Activated CD8-positive, alpha-beta memory T cell treated with anti-CD3 and anti-CD28 coated beads, Interleukin-2, amount 50 U/mL, for 24 hours (primary cell): ENCODE data around the gene PNKP.

Source experiments
- DNase-seq: peaks from one replicate; pipeline ENCODE4 v3.0.0-alpha.2; 2020; ENCODE audit errors: extremely low read depth

PNKP gene

DNA sequence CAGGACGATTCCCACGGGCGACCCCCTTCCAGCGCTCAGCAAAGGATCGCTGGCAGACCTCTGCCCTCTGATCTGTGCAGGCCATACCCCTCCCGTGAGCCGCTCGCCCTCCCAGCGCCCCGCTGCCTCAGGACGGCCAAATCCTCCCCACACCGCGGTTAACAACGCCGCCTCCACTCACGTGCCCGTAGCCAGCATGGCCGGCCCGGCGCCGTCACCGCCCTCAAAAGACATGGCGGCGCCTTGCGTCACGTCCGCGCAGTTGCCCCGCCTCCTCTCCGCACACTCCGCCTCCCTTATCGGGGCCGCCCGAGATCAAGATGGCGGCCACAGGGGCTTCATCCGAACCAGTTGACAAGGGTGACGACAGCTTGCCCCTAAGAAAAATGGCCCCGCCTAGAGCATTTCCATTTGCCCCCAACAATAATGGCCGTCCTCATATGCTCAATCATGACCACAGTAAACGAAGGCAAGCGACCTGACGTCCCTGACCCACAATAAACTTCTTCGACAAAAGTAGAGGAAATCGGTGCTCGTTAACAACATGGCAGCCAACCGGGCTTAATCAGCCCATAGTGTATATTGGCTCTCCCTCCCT lies 9.1 kb upstream of the PNKP start:
- DNase-seq, result peak; percentile 91

DNA sequence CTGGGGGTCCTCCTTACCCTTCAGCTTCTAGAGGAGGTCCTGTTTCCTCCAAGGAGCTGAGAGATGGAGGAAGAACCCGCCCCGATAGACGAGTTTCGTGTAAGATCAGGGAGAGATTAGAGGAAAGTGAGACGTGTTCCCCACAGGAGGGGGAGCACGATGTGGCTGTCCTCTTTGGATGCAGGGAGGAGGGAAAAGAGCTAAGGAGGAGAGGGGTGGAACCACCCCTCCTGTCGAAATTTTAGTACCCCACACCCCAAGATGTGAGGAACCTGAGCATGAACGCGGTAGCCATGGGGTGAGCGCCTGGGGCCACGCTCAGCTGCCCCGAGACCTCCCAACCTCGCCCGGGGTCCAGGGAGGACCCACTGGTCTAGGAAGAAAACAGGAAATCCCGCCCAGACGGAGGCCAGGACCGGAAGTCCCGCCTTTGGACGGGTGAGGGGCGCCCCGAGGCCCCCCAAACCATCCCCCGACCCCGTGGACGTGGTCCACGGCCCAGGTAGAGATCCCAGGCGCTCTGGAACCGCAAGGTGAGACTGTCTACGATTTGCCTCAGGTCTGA lies 8.6 kb upstream of the PNKP start:
- DNase-seq, result no peak

- no peak for DNase-seq
Observed at GRCh38 chr19:49875177-49875576, 7.8 kb upstream of the PNKP start.

DNA sequence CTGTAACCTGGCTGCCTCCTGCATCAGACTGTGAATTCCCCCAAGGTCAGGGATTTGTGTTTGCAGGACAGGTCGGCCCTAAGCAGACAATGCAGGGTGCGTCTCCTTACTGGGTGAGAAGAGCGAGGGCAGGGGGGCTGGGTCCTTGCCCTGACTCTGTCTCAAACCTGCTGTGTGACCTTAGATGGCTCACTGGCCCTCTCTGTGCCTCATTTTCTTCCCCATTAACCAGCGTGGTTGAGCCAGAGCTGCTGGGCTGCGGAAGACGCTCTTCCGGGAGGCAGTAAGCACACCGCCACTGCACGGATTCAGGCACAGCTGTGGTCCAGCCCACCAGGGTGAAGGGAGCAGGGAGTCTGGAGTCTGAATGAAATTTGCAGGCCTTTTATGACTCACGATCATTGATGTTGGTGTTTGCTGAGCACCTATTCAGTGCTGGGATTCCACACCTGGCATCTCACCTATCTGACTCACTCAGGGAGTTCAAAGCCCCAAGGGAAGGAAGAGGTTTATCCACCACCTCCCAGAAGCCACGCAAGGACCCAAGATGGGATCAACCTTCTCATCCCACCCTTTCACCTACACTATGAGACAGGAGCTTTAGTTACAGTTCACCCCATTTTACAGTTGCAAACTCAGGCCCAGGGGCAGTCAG lies 7.3 kb upstream of the PNKP start:
- DNase-seq, result no peak

GRCh38 chr19:49873834-49874233 lies 6.5 kb upstream of the PNKP start:
- no peak for DNase-seq

DNA sequence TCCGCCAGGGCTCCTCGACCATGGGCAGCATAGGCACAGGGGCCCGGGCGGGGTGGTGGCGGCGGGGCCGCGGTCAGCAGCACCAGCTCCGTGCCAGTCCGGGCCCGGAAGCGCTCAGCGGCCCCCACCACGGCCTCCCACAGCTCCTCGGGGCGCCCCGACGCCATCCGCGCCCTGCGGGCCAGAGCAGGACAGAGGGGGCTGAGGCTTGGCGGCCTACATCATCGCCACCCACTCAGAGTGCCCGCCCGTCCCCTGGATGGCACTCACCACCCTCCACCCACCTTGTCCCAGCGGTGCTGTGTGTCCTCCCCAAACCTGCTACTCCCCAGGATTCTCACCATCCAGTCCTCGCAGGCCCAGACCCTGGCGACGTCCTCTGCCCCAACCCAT lies 5.7 kb upstream of the PNKP start:
- no peak for DNase-seq

DNA sequence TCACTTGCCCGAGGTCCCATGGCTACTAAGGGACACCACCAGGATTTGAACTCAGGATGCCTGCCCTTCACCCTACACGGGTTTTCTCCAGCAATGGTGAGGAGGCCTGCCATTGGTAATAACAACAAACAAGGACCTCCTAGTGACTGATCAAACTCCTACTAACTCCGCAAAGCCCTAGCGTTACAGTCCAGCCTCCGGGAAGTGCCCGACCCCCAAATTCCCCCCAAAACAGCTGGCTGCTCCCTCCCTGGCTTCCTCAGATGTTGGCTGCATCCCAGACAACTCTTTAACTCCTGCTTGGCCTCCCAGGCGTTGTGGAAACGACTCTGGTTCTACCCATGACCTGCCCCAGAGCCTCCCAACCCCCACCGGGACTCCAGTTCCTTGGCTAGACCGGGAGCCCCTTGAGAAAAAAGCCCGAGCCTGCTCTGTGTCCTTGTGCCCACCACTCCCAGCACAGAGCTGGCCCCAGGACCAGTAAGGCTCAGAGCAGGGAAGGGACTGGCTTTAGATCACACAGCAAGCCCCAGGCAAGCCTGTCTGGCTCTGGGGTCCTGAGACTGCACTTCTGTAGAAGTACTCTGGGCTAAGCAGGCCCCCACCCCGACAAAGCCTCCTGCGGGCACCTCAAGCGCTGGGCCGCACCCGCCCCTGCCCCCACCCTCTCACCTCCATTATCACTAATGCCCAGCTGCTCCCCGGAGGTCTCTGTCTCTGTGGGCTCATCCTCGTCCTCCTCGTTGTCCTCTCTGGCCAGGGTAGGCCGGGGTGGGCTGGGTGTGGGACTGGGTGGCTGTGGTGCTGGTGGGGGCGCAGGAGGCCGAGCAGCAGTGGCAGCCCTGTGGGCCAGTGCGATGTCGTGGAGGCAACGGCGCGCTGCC lies 5.1 kb upstream of the PNKP start:
- no peak for DNase-seq

DNA sequence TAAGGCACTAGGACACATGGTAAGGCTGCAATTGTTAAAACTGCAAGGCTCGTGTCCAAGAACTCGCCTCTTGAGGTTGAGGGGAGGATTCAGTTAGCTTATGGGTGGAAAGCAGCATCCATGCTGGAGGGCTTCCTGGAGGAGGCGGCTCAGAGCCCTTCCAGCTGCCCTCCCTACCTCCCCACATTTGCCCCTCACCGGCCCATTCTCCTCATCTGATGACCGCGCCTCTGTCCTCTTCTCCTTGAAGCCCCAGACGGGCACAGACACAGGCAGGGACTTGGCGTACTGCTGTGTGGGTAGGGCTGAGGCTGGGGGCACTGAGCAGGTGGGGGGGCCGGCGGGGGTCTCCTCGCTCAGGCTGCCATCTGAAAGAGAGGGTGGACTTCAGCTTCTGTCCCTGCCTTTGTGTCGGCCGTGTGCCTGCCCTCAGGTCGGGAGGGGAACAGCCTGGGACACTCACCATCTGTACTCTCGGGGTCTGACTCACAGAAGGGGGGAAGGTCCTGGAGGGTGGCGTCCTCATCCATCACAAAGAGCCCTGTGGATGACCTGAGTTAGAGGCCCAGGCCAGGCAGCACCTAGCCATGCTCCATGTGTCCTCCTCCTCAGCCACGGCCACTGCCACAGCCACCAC lies 4.1 kb upstream of the PNKP start:
- no peak for DNase-seq

DNA sequence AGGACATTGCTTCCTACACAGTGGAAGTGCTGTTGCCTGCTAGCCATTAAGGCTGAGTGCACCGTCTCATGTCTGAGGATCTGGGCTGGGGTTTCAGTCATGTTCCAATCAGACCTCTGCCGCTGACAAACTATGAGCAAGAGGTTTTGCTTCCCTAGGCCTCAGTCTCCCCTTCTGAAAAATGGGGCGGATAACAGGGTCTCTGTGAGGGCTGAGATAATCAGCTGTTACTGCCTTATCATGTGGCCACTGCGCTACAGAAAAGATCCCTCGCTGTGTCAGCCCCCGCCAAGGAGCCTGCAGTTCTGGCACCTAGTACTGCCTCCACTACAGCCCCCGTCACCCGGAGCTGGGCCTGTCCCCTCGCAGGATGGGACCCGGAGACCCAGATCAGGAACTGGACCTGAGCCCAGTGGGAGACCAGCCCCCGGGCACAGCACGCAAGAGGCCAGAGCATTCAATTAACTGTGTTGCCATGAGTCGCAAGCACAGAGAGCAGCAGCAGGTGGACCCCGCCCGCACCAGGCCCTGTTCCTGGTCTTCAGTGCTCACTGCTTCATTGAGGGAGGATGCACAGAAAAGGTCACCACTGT lies 3.0 kb upstream of the PNKP start:
- no peak for DNase-seq

DNA sequence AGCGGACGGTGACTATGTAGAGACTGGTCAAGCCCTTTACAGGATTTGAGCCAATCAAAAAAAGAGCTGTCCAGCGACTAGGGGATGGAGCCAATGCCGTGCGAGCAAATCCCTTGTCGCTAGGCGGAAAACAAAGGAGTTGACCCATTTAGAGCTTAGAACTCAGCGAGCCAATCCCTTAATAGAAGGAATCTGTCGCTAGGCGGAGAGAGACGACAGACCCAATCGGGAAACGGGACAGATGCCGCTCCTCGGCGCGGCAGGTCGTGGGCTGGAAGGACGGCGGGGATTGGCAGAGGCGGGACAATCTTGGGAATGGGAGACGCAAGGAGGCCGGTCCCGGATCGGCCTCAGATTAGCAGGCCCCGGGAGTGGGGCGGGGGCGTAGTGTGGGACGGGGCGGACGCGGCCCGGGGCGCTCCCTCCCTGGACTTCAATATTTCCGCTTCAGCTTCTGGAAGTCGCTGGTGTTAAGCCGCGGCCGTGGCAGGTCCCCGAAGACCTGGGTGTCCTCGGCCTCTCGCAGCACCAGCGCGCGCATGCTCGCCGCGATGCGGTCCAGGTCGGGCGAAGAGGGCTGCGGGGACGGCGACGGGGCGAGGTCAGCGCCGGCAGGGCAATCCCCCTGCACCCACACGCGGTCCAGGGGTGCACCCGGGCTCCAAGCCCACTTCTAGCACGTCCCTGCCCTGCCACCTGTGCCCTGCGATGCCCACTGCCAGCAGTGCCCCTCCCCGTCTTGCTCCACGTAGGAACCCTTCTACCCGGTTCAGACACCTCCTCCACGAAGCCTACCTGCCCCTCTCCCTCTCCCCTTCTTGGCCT lies 2.3 kb upstream of the PNKP start:
- peak; percentile 83 for DNase-seq

- no peak for DNase-seq
Observed at GRCh38 chr19:49869009-49869483, 1.7 kb upstream of the PNKP start.

- no peak for DNase-seq
Observed at GRCh38 chr19:49864890-49865289, 2.5 kb downstream of the PNKP start.

DNA sequence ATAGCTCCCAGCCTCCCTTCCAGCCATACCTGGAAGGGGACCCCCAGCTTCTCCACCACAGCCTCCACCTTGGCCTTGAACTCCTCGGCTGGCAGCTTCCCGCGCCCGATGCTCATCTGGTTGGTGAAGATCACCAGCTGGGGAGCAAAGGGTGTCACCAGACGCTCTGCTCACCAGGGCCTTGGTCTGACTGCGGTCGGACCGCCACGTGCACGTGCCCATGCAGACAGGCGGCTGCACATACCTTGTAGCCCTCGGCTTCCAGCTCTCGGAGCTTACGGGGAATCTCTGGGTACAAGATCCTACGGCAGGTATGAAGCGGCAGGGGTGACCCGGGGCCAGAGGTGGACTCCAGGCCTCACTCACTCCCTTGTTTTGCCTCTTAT lies 3.4 kb downstream of the PNKP start:
- DNase-seq, result no peak

DNA sequence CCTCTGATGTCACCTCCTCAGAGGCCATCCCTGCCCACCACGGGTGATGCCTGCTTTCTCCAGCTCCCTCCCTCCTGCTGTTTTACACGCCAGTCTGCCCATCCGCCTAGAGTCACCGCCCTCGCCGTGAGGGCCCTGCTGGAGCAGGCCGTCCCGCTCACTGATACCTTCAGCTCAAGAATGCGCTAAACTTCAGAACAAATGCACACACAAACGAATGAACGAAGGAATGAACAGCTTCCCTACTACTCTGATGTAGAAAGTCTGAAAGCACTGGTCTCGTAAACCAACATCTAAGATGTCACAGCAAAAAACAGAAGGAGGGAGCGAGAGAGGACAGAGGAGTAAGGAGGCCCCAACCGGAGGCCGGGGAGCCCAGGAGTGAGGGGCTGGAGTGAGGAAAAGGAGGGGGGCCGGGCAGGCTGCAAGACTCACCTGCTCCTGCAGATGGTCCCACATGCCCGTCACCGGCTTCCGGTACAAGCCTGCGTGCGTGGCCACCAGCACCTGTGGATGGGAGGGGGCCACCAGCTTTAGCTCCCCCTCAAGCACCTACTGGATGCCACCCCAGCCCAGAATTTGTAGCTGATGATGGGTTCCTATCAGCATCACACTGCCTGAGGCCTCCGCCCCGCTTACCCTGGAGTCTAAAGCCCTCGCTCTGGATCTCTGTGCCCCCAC lies 4.0 kb downstream of the PNKP start:
- no peak for DNase-seq

GRCh38 chr19:49862391-49863253 lies 4.8 kb downstream of the PNKP start:
- no peak for DNase-seq

DNA sequence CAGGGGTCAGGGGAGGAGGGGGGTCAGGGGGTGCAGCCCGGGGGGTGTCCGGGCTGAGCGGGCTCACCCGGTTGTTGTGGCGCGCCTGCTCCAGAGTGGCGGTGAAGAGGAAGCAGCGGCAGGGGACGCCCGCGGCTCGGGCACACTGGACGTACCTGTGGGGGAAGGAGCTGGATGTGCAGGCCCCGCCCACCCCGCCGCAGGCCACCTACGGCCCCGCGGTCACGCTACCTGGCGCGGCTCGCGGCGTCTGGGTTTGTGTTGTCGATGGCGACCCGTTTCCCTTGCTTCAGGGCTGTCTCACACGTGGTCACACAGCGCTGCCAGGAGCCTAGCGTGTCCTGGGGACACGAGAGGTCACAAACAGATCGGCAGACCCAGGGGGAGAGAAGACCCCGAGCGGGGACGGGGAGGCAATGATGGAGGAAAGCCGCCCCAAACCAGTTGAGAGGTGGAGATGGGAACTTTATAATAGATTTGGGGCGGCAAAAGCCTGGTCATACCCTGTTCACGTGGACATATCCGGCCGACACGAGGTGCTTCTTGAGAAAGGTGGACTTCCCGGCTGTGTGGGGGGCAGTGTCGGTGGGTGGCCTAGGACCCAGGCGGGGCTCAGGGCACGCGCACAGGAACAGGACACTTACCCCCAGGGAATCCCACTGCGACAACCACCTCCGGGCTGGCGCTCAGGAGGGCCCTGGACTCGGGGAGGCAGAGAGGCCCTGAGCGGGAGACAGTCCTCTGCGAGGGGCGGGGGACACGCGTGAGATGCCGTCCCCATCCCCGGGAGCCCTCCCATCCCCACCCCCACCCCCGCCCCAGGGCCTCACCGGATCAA lies 5.6 kb downstream of the PNKP start:
- no peak for DNase-seq

DNA sequence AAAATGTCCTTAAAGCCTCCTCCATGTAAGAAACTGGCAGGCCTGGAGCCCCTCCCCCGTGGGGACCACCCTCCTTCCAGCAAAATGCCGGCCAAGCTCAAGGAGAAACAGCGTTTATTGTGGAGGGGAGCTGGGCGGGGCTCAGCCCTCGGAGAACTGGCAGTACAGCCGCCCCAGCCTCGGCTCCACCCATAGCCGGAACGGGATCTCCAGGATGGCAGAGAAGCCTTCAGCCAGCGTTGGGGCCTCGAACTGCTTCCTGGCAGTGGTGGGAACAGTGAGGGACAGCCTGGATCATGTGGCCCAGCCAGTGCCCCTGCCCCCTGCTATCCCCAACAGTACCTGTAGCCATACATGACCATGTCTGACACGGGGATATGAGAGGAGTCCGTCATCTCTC lies 6.3 kb downstream of the PNKP start:
- DNase-seq, result no peak
